Right lobe of liver (tissue), 6 donors: ENCODE measurements around the gene AP3D1. TPM values are rescaled to one million over a fixed set of nuclear protein-coding genes. Genes with fewer than 3 reads are reported as not detected.

Source experiments
- ATAC-seq, 4 donors: fragments of 200-7000 bp; cut with Tn5 transposase; one replicate each; pipeline ENCODE4 v1.9.1; 2020; ENCODE audit warnings: mild to moderate bottlenecking in 4 of 4, moderate library complexity in 4 of 4
- DNase-seq, 3 donors: peaks; one replicate each; pipeline ENCODE4 v3.0.0-alpha.2; 2020
- H3K27ac ChIP-seq, 3 donors: fragments of 200-600 bp; one replicate each; pipeline ENCODE4 v1.8.0; 2022
- H3K27me3 ChIP-seq, 2 donors: fragments of 200-600 bp; one replicate each; pipeline ENCODE4 v1.8.0; 2022
- H3K36me3 ChIP-seq, 4 donors: fragments of 200-600 bp; sonication (generic) in 1 of 4; one replicate each; pipeline versions ENCODE4 v1.5.1 to v1.8.0; 2017 to 2022; ENCODE audit warnings: control low read depth in 1 of 4
- H3K4me1 ChIP-seq, 4 donors: fragments of 200-600 bp; sonication (generic) in 1 of 4; one replicate each; pipeline versions ENCODE4 v1.5.1 to v1.8.0; 2017 to 2022; ENCODE audit warnings: control low read depth in 1 of 4
- H3K4me3 ChIP-seq, 3 donors: fragments of 200-600 bp; one replicate each; pipeline ENCODE4 v1.8.0; 2022
- H3K9me3 ChIP-seq, 4 donors: fragments of 200-600 bp; sonication (generic) in 1 of 4; one replicate each; pipeline versions ENCODE4 v1.5.1 to v1.8.0; 2017 to 2022; ENCODE audit warnings: control low read depth in 1 of 4
- POLR2A ChIP-seq: fragments of 450-650 bp; IDR thresholded peaks from one replicate; pipeline ENCODE4 v1.6.1; 2017; ENCODE audit warnings: antibody characterized with exemption, mild to moderate bottlenecking
- WGBS: methylation state at CpG from one replicate; pipeline ENCODE4 v1.1.6; 2018; ENCODE audit warnings: low coverage, low lambda C conversion rate; ENCODE audit not compliant: insufficient coverage; ENCODE audit errors: missing lambda C conversion rate; 5-methylcytosine and 5-hydroxymethylcytosine counted together
- intact Hi-C, 2 donors: fragments of 100-400 bp; cut with DNase I; formaldehyde crosslinking; loops; one replicate each; pipeline versions ENCODE4 v1.11.2 to v1.14.1; 2022
- total RNA-seq, 6 experiments: library from RNA; depleted of rRNA in 2 of 6; stranded (reverse); fragments of >200 nt in 2 of 6; fragmentation: NEBNext Ultra II Directional in 3 of 6; extraction: Animal tissue kit (Norgen Biotek cat#: 25700) in 3 of 6; gene quantifications; one replicate each; pipeline versions ENCODE4 v1.1.0 to v1.2.4, GENCODE V29; 2016 to 2023
- TF ChIP-seq, protein P1 (sequence below), 4 donors: fragments of 200-600 bp in 3 of 4; fragments of 450-650 bp in 1 of 4; IDR thresholded peaks; one replicate each; pipeline versions ENCODE4 v1.5.1 to v1.8.0; 2016 to 2022; ENCODE audit warnings: antibody characterized with exemption in 4 of 4, mild to moderate bottlenecking in 2 of 4
- donor health status: DM: no; HTN: yes; CAD: no.
- donor health status: DM: no; HTN: no; CAD: no.
- donor health status: DM: no; HTN: no; CAD: no.
- donor health status: DM: no; HTN: yes; CAD: no.
- donor health status: DM: no; HTN: yes; CAD: no.

AP3D1 gene
- total RNA-seq, 6 experiments from 2014 or later: 55.5 to 99.0 (median 65.5) TPM

DNA sequence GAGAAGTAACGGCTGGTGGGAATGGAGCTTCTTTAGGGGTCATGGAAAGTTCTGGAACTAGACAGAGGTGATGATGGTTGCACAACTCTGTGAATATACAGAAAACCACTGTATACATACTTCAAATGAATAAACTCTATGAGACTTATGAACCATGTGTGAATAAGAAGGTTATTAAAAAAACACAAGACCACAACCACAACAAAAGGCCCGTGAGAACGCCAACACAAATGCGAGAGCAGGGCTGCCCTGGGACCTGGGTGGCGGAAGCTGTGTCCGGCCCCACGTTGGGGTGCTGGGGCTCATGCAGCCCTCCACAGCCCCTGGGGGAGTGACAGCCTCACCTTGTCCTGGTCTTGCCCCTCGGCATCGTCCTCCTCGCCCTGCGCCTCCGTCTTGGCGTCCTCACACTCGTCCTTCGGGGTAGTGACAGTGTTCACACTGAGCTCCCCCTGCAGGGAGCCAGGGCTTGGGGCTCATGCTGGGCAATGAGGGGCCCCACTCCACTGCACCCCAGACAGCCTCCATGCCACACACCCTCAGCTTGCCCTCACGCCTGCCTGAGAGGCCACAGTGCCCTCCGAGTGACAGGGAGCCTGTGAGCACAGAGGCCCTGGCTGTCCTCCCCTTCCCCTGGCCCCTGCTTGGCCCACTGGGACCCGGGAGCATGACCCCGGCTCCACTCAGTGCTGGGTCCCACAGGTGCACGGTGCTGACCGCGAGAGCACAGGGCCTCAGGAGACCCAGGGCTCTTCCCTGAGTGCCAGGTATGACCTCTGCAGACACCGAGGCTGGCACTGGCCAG, 38.6 kb downstream of the AP3D1 start:
- ATAC-seq: no peak
- Histone ChIP-seq H3K27ac (no peak overlapping the region), H3K36me3 (peaks cover 6 to 99% (median 59%) of the 10 kb centered on the region in 4 donors), H3K27me3 (no peaks in the 10 kb centered on the region), H3K4me3 (no peak overlapping the region), H3K4me1 (no peaks in the 10 kb centered on the region), H3K9me3 (no peaks in the 10 kb centered on the region)
- 87% methylated on average over 6 of the region's 23 CpGs for WGBS
- intact Hi-C loops: no loop called here
- no peak for DNase-seq
- no peak for TF ChIP-seq POLR2A
- TF ChIP-seq, protein P1, sequence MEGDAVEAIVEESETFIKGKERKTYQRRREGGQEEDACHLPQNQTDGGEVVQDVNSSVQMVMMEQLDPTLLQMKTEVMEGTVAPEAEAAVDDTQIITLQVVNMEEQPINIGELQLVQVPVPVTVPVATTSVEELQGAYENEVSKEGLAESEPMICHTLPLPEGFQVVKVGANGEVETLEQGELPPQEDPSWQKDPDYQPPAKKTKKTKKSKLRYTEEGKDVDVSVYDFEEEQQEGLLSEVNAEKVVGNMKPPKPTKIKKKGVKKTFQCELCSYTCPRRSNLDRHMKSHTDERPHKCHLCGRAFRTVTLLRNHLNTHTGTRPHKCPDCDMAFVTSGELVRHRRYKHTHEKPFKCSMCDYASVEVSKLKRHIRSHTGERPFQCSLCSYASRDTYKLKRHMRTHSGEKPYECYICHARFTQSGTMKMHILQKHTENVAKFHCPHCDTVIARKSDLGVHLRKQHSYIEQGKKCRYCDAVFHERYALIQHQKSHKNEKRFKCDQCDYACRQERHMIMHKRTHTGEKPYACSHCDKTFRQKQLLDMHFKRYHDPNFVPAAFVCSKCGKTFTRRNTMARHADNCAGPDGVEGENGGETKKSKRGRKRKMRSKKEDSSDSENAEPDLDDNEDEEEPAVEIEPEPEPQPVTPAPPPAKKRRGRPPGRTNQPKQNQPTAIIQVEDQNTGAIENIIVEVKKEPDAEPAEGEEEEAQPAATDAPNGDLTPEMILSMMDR (IDR thresholded peaks at IDR 0.05): no peak

DNA sequence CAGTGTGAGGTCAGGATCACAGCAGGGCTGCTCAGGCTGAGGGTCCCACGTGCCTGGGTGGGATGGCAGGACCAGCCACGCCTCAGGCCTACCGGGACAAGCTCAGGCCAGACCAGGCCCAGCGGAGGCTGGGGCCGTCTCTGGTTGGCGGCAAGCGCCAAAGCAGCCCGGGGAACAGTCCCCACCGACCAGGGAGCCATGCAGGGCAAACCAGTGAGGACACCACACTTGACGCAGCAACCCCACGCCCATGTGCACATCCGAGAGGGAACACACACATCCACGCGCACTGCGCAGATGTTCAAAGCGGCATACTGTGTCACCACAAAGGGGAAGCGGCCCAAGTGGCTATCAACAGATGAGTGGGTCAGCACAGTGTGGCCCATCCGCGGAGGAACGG, 39.5 kb downstream of the AP3D1 start:
- Histone ChIP-seq H3K27me3 (no peaks in the 10 kb centered on the region), H3K36me3 (peaks cover 6 to 97% (median 54%) of the 10 kb centered on the region in 4 donors), H3K27ac (no peak overlapping the region), H3K4me1 (no peaks in the 10 kb centered on the region), H3K4me3 (no peak overlapping the region), H3K9me3 (no peaks in the 10 kb centered on the region)
- intact Hi-C loops: no loop called here
- TF ChIP-seq, protein P1 (IDR thresholded peaks at IDR 0.05): no peak
- no peak for TF ChIP-seq POLR2A
- DNase-seq (no peak), ATAC-seq (no peak)
- WGBS: 94% methylated on average over 3 of the region's 20 CpGs

DNA sequence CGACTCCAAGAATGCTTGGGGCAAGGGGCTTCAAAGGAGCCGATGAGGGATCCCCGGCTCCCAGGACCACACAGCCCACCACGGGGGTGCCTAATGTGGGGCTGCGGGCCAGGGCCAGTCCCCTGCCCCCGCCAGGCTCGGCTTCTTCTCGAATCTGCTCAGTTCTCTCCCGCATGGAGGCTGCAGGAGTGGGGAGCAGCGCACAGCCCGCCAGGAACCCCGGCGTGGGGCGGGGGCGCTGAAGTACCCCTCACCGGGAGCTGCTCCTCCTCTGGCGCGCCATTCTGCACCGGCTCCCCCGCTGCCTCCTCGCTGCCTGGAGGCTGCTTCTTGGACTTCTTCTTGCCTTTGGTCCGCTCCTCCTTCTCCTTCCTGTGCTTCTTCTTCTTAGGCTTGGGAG, 39.9 kb downstream of the AP3D1 start:
- Histone ChIP-seq H3K27me3 (no peaks in the 10 kb centered on the region), H3K4me1 (no peaks in the 10 kb centered on the region), H3K4me3 (no peak overlapping the region), H3K27ac (no peak overlapping the region), H3K9me3 (no peaks in the 10 kb centered on the region), H3K36me3 (peaks cover 6 to 97% (median 52%) of the 10 kb centered on the region in 4 donors)
- no peak for DNase-seq
- TF ChIP-seq, protein P1 (IDR thresholded peaks at IDR 0.05): no peak
- TF ChIP-seq POLR2A: no peak
- intact Hi-C loops: no loop called here
- no peak for ATAC-seq
- WGBS: 84% methylated on average over 8 of the region's 22 CpGs

DNA sequence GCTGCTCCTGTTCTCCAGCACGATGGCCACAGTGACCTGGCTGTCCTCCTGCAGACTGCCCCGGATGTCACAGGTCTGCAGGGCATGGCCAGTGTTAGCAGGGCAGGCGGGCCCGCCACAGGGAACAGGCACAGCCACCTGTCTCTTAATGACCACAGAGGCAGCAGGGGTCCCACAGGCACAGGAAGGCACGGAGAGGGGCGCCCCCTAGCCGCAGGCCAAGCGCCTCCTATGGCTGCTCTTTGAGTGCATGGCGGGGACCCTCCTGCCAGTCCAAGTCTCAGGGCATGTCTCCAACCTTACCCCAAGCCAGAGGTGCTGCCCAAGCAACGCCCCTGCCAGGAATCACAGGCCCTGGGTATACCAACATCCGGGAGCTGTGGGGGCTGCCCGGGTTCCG, 40.5 kb downstream of the AP3D1 start:
- ATAC-seq: no peak
- Histone ChIP-seq H3K27ac (no peak overlapping the region), H3K36me3 (peaks cover 0 to 92% (median 50%) of the 10 kb centered on the region in 4 donors), H3K4me3 (no peak overlapping the region), H3K4me1 (no peaks in the 10 kb centered on the region), H3K27me3 (no peaks in the 10 kb centered on the region), H3K9me3 (no peaks in the 10 kb centered on the region)
- intact Hi-C loops: no loop called here
- TF ChIP-seq, protein P1 (IDR thresholded peaks at IDR 0.05): no peak
- no peak for TF ChIP-seq POLR2A
- WGBS: no CpG with 5 or more reads among the region's 13 CpGs
- no peak for DNase-seq
